IMR-90 (cell line): ENCODE results near the gene TNIP2. TPM values are rescaled to one million over a fixed set of nuclear protein-coding genes. Genes with fewer than 3 reads are reported as not detected.

Experiments used
- ATAC-seq: fragments of 200-7000 bp; cut with Tn5 transposase; 2 replicates; pipeline ENCODE4 v1.9.1; 2020; ENCODE audit warnings: low read depth, mild to moderate bottlenecking, moderate library complexity
- BruUV-seq: library from RNA; stranded (reverse); fragments of 400-500 nt; replicated peaks from 2 replicates; lab custom pipeline; 2021; lab: Mats Ljungman, UMichigan
- CTCF ChIA-PET: fragments of 300-600 bp; formaldehyde crosslinking; extraction: SDS; loops from one replicate; lab custom pipeline; 2021; ENCODE audit warnings: antibody characterized with exemption; lab: Yijun Ruan, JAX
- POLR2A ChIA-PET: fragments of 300-600 bp; sonication (Branson Sonifier 250); formaldehyde crosslinking; loops from one replicate; lab custom pipeline; 2022; ENCODE audit warnings: antibody characterized with exemption; ENCODE audit not compliant: unreplicated experiment; lab: Charles Lee
- DNase-seq: peaks from one replicate; pipeline ENCODE4 v3.0.0; 2013
- H2AFZ ChIP-seq: replicated peaks from 2 replicates; pipeline ENCODE3; 2013; ENCODE audit warnings: low read length, mild to moderate bottlenecking; ENCODE audit not compliant: poor library complexity
- H2AK5ac ChIP-seq: 2 replicates; pipeline ENCODE4 v1.6.1; 2013; ENCODE audit warnings: low read depth, low read length, inconsistent platforms
- H2AK9ac ChIP-seq: replicated peaks from 2 replicates; pipeline ENCODE3; 2013; ENCODE audit warnings: mild to moderate bottlenecking, low read depth, low read length, moderate library complexity; ENCODE audit not compliant: poor library complexity
- H2BK120ac ChIP-seq: 2 replicates; pipeline ENCODE4 v1.6.1; 2013; ENCODE audit warnings: low read depth, low read length, inconsistent platforms
- H2BK15ac ChIP-seq: 3 replicates; pipeline ENCODE4 v1.6.1; 2013; ENCODE audit warnings: low read depth, low read length, inconsistent platforms
- H2BK20ac ChIP-seq: 2 replicates; pipeline ENCODE4 v1.6.1; 2013; ENCODE audit warnings: low read depth, mild to moderate bottlenecking, inconsistent platforms, low read length, moderate library complexity
- H2BK5ac ChIP-seq: 2 replicates; pipeline ENCODE4 v1.6.1; 2013; ENCODE audit warnings: mild to moderate bottlenecking, low read depth, low read length, inconsistent platforms; ENCODE audit not compliant: poor library complexity, severe bottlenecking
- H3K14ac ChIP-seq: replicated peaks from 2 replicates; pipeline ENCODE4 v1.6.1; 2013; ENCODE audit warnings: low read depth, low read length, inconsistent platforms
- H3K18ac ChIP-seq: 2 replicates; pipeline ENCODE4 v1.6.1; 2013; ENCODE audit warnings: low read depth, low read length, control low read depth
- H3K23ac ChIP-seq: 2 replicates; pipeline ENCODE4 v1.6.1; 2013; ENCODE audit warnings: low read depth, low read length, inconsistent platforms
- H3K27ac ChIP-seq: 2 replicates; pipeline ENCODE4 v1.5.1; 2013; ENCODE audit warnings: mild to moderate bottlenecking, control low read depth, low read length; ENCODE audit not compliant: insufficient read depth
- H3K27me3 ChIP-seq: 2 replicates; pipeline ENCODE4 v1.6.1; 2013; ENCODE audit warnings: low read length; ENCODE audit not compliant: control insufficient read depth, insufficient read depth
- H3K36me3 ChIP-seq: 2 replicates; pipeline ENCODE4 v1.6.1; 2013; ENCODE audit warnings: low read length, mixed read lengths; ENCODE audit not compliant: control insufficient read depth, insufficient read depth
- H3K4ac ChIP-seq: 2 replicates; pipeline ENCODE4 v1.6.1; 2013; ENCODE audit warnings: low read depth, low read length, inconsistent platforms
- H3K4me1 ChIP-seq: 2 replicates; pipeline ENCODE4 v1.6.1; 2013; ENCODE audit warnings: low read length, mixed read lengths; ENCODE audit not compliant: control insufficient read depth, insufficient read depth
- H3K4me2 ChIP-seq: 2 replicates; pipeline ENCODE4 v1.6.1; 2013; ENCODE audit warnings: low read depth, mild to moderate bottlenecking, control low read depth, low read length, moderate library complexity
- H3K4me3 ChIP-seq: 2 replicates; pipeline ENCODE4 v1.5.1; 2013; ENCODE audit warnings: low read depth, mild to moderate bottlenecking, control low read depth, low read length, moderate library complexity; ENCODE audit not compliant: insufficient read depth
- H3K56ac ChIP-seq: 2 replicates; pipeline ENCODE4 v1.6.1; 2013; ENCODE audit warnings: low read length, inconsistent platforms; ENCODE audit not compliant: insufficient read depth; ENCODE audit errors: extremely low read depth
- H3K79me1 ChIP-seq, 2 experiments: 2 replicates each; pipeline ENCODE4 v1.6.1; 2013; ENCODE audit warnings: low read length in 2 of 2, inconsistent platforms in 1 of 2, low read depth in 1 of 2
- H3K9ac ChIP-seq: 2 replicates; pipeline ENCODE4 v1.6.1; 2013; ENCODE audit warnings: low read depth, low read length, control low read depth
- H3K9me1 ChIP-seq: 2 replicates; pipeline ENCODE4 v1.6.1; 2013; ENCODE audit warnings: low read length, inconsistent platforms; ENCODE audit not compliant: insufficient read depth
- H3K9me3 ChIP-seq: 2 replicates; pipeline ENCODE4 v1.6.1; 2013; ENCODE audit warnings: low read length; ENCODE audit not compliant: control insufficient read depth, insufficient read depth
- H4K20me1 ChIP-seq: 2 replicates; pipeline ENCODE4 v1.6.1; 2013; ENCODE audit warnings: low read length, inconsistent platforms; ENCODE audit not compliant: insufficient read depth
- H4K5ac ChIP-seq: 2 replicates; pipeline ENCODE4 v1.6.1; 2013; ENCODE audit warnings: mild to moderate bottlenecking, low read depth, low read length, control low read depth
- H4K8ac ChIP-seq, 2 experiments: 2 replicates each; pipeline ENCODE4 v1.6.1; 2013; ENCODE audit warnings: low read depth in 2 of 2, low read length in 2 of 2, control low read depth in 1 of 2, inconsistent platforms in 1 of 2
- H4K91ac ChIP-seq: 2 replicates; pipeline ENCODE4 v1.6.1; 2013; ENCODE audit warnings: low read depth, low read length, inconsistent platforms; ENCODE audit not compliant: insufficient read depth
- CTCF ChIP-seq: conservative IDR thresholded peaks from 2 replicates; pipeline ENCODE4 v1.5.1; 2012; ENCODE audit warnings: mild to moderate bottlenecking, low read depth, low read length, improper control_type of control experiment
- ELK1 ChIP-seq: fragments of 150-350 bp; IDR thresholded peaks from 2 replicates; pipeline ENCODE4 v1.6.1; 2016; ENCODE audit warnings: low read depth, mild to moderate bottlenecking, low read length, moderate library complexity, borderline replicate concordance
- FOS ChIP-seq: fragments of 150-350 bp; IDR thresholded peaks from 2 replicates; pipeline ENCODE4 v1.6.1; 2016; ENCODE audit warnings: low read depth, low read length
- MAFK ChIP-seq: IDR thresholded peaks from 2 replicates; pipeline ENCODE4 v1.6.1; 2012; ENCODE audit warnings: low read depth, low read length, improper control_type of control experiment
- NFE2L2 ChIP-seq: fragments of 150-350 bp; IDR thresholded peaks from 2 replicates; pipeline ENCODE4 v1.6.1; 2016; ENCODE audit warnings: low read depth, mild to moderate bottlenecking, low read length
- POLR2A ChIP-seq: IDR thresholded peaks from 2 replicates; pipeline ENCODE4 v1.6.1; 2012; ENCODE audit warnings: mild to moderate bottlenecking, low read depth, low read length
- WGBS, 2 experiments: methylation state at CpG; one replicate each; pipeline versions ENCODE4 v1.1.5 to v1.1.7; 2013; ENCODE audit warnings: missing lambda C conversion rate in 2 of 2; ENCODE audit not compliant: insufficient read length in 1 of 2; ENCODE audit errors: extremely low coverage in 2 of 2; 5-methylcytosine and 5-hydroxymethylcytosine counted together
- dilution Hi-C: fragments of 300-500 bp; cut with HindIII; formaldehyde crosslinking; loops from one replicate; pipeline ENCODE4 v1.14.3; 2018; ENCODE audit warnings: low sequenced_read_pairs; ENCODE audit not compliant: unreplicated experiment
- in situ Hi-C: fragments of 300-500 bp; cut with MboI; formaldehyde crosslinking; loops from 3 replicates; pipeline ENCODE4 v1.14.3; 2019; ENCODE audit warnings: low sequenced_read_pairs, inconsistent platforms, mixed read lengths
- intact Hi-C: fragments of 100-400 bp; cut with micrococcal nuclease; formaldehyde crosslinking; loops from 2 replicates; pipeline ENCODE4 v1.10.0; 2022
- polyA plus RNA-seq, 3 experiments: library from polyadenylated mRNA; depleted of rRNA; stranded (reverse); fragments of >200 nt; gene quantifications; 2 replicates each; pipeline ENCODE4 v1.2.3, GENCODE V29; 2012; ENCODE audit warnings: low replicate concordance in 1 of 3
- total RNA-seq: library from RNA; depleted of rRNA; stranded (reverse); fragments of >200 nt; gene quantifications from 2 replicates; pipeline ENCODE4 v1.2.3, GENCODE V29; 2012

The TNIP2 gene
- total and polyA plus RNA-seq, 2 of the 4 experiments (the other 2 are of a cell fraction) = 33.3 to 38.5 TPM

- TF ChIP-seq FOS = no peak
Observed at GRCh38 chr4:2750719-2751605, 5.2 kb downstream of the TNIP2 start (continued).

- Histone ChIP-seq H3K9ac (no peak overlapping the region), H2BK5ac (peak overlapping the region; percentile 33), H3K27me3 (no peaks in the 10 kb centered on the region), H2BK120ac (no peak overlapping the region), H2BK20ac (no peak overlapping the region), H3K36me3 (peaks cover 48% of the 10 kb centered on the region), H4K5ac (no peak overlapping the region), H3K79me1 (peaks cover 28 to 92% of the 10 kb centered on the region in 2 experiments; a peak in 3 of 4 replicates), H3K4me2 (no peak overlapping the region), H4K91ac (no peak overlapping the region), H3K14ac (peak overlapping the region; percentile 52; the same call in 1 of the 2 replicates), H3K9me1 (peaks cover 40% of the 10 kb centered on the region), H4K20me1 (peaks cover 36% of the 10 kb centered on the region), H3K9me3 (no peaks in the 10 kb centered on the region), H3K4me1 (peaks cover 21% of the 10 kb centered on the region), H3K23ac (no peak overlapping the region), H3K56ac (no peak overlapping the region), H3K4ac (peak overlapping the region; percentile 68; the same call in 1 of the 2 replicates), H4K8ac (no peak overlapping the region), H2BK15ac (no peak overlapping the region; the same call in 2 of the 3 replicates), H3K4me3 (no peak overlapping the region), H2AFZ (no peak overlapping the region), H2AK5ac (peak overlapping the region; percentile 42; the same call in 1 of the 2 replicates), H3K27ac (no peak overlapping the region), H3K18ac (no peak overlapping the region), H2AK9ac (peak overlapping the region; percentile 56)
- dilution Hi-C loops (no loop called here), in situ Hi-C loops (no loop called here), intact Hi-C loops (no loop called here)
- 94% methylated on average over 3 of the region's 16 CpGs; no CpG with 5 or more reads in 1 of the 2 experiments for WGBS, 2 experiments
- ChIA-PET CTCF (no interaction called here), POLR2A (no interaction called here)
- TF ChIP-seq MAFK (no peak), POLR2A (no peak), ELK1 (no peak), NFE2L2 (no peak), CTCF (no peak)
- ATAC-seq = no peak
- no peak for DNase-seq
- no TSS peak for BruUV-seq
Observed at GRCh38 chr4:2746891-2747695, 9.0 kb downstream of the TNIP2 start.
